NCI-H1417 (cell line): ENCODE results near the gene TNN.

Experiments
- DNase-seq, 3 experiments: peaks; one replicate each; lab custom pipeline; 2025; lab: John Stamatoyannopoulos, UW

TNN gene

GRCh38 chr1:175116210-175116798 lies 48.7 kb downstream of the TNN start:
- DNase-seq = no peak

GRCh38 chr1:175116903-175117302 lies 49.3 kb downstream of the TNN start:
- no peak for DNase-seq

- no peak for DNase-seq
Measured at GRCh38 chr1:175118375-175119367, 51.0 kb downstream of the TNN start.

DNA sequence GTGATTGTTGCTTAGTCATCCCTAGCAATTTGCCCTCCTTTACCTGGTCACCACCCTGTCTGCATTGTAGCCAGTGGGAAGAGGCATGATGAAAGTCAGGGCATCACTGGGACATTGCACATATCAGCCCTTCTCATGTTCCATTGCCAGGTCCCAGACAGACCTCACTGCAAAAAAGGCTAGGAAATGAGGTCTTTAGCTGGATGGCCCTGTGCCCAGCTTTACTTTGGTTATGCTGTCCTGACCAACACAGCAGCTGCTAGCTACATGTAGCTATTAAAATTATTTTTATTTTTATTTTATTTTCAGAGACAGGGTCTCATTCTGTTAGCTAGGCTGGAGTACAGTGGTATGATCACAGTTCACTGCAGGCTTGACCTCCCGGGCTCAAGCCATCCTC lies 52.9 kb downstream of the TNN start:
- no peak for DNase-seq

DNA sequence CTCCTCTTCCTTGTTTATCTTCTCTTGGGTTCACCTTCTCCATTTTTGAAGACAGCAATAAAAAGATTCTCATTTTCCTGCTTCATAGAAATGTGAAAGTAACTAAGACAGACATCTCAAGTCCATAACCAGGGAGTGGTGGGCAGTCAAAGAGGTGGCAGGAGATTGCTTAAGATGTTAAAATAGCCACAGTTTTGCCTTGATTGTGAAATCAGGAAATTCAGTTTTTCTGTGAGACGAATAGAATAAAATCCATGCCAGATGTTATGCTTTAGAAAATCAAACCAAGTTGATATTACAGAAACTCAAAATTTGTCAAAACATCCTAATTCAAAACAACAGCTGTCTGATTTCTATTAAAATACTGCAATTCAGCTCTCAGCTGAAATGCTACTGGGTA lies 57.2 kb downstream of the TNN start:
- no peak for DNase-seq

DNA sequence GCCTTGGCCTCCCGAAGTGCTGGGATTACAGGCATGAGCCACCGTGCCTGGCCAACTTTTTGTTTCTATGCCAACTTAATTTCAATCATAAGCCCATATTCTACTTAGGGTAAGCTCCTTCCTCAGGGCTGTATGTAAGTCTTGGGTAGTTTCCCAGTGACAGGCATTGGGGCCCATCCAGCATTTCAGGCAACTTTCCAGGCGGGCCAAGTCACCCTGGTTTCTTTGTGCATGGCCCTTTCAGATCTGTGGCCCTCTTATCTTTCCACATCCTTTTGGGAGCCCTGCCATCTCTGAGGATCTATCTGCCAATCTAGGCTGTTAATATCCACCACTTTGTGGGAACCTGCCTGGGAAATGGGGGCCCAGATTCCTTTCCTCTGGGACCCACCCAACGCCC lies 58.7 kb downstream of the TNN start:
- DNase-seq = no peak

DNA sequence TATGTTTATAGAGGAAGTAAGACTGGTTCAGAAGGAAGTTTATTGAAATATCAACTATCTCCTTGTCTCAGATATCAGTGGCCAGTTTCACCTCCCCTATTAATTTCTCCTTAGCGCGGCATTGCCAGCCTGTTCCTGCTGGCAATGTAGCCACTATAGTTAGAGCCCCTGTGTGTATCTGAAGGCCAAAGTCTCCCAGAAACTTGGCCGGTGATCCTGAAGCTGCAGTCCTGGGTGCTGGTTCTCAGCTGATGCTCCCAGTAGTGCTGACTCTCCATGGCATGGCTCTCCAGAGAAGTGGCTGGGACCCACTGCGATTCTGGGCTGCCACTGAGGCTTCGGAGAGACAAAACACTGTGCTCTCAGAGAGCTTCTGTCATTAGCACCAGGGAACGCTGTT lies 59.9 kb downstream of the TNN start:
- no peak for DNase-seq

DNA sequence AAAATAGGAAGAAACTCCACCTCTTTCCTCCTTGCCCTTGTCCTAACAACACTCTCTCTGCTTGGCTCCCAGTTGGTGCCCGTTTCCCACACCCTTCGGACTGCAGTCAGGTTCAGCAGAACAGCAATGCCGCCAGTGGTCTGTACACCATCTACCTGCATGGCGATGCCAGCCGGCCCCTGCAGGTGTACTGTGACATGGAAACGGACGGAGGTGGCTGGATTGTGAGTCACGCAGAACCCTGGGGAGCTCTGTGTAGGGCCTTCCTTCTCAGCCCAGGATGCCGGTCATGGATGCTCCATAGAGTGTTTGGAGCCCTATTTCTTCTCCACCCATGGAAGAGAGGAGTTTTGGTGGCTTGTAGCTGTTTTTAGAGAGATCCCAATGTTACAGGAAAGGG lies 60.9 kb downstream of the TNN start:
- DNase-seq = no peak

GRCh38 chr1:175129182-175129581 lies 61.5 kb downstream of the TNN start:
- no peak for DNase-seq

DNA sequence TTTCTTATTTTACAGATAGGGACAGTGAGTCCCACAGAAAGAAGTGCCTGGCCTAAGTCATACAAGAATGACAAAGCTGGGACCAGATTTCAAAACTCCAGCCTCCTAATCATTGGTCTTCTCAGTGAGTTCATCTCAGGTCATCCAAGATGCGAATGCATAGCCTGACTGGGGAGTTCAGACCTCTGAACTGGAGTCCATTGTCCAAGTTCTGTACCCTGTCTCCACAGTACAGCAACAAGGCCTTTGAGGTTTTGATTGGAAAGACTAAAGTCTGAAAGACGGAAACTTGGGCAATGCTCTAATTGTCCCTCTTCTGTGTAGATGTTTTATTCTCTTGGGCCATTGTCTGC lies 62.0 kb downstream of the TNN start:
- DNase-seq = no peak

GRCh38 chr1:175129997-175130648 lies 62.5 kb downstream of the TNN start:
- peak in 2 of 3 experiments; percentile 11 to 73 for DNase-seq

GRCh38 chr1:175130649-175131045 lies 63.0 kb downstream of the TNN start:
- no peak for DNase-seq

- DNase-seq = no peak
Measured at GRCh38 chr1:175131095-175131494, 63.5 kb downstream of the TNN start.

DNA sequence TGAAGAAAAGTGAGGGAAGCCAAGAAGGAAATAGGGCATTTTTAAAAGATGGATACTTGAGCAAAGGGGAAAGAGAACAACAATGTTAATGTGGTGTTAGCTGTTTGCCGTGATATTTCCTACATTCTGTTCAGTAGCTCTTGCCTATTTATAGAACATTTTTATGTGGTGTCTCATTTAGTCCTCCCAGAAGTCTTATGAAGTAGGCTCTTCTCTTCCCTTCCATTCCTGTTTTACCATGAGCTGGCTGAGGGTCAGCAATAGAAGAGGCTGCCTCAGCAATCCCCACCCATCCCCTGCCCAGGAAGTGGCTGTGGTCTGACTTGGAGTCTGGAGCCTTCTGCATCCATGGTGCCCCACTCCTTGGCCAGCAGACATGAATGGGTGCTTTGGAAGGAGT lies 64.8 kb downstream of the TNN start:
- DNase-seq = no peak

GRCh38 chr1:175133673-175134435 lies 66.2 kb downstream of the TNN start:
- DNase-seq = no peak

DNA sequence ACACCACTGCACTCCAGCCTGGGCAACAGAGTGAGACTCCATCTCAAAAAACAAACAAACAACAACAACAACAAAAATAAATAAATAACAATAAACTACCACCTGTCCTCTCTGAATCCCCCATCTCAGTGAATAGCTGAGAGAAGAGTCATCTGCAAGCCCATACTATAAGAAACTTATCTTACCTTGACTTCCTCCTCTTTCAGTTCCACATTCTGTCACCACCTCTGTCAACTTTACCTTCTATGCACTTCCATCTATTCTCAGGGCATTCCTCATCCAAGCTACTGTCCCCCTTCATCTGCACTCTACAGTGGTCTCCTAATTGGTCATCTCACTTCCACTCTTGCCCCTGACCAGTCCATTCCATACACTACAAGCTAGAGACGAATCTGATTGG lies 66.9 kb downstream of the TNN start:
- DNase-seq = no peak

GRCh38 chr1:175136246-175136645 lies 68.6 kb downstream of the TNN start:
- no peak for DNase-seq

GRCh38 chr1:175137369-175137768 lies 69.7 kb downstream of the TNN start:
- no peak for DNase-seq

GRCh38 chr1:175138579-175138978 lies 70.9 kb downstream of the TNN start:
- no peak for DNase-seq

GRCh38 chr1:175145899-175146528 lies 78.4 kb downstream of the TNN start:
- no peak for DNase-seq

DNA sequence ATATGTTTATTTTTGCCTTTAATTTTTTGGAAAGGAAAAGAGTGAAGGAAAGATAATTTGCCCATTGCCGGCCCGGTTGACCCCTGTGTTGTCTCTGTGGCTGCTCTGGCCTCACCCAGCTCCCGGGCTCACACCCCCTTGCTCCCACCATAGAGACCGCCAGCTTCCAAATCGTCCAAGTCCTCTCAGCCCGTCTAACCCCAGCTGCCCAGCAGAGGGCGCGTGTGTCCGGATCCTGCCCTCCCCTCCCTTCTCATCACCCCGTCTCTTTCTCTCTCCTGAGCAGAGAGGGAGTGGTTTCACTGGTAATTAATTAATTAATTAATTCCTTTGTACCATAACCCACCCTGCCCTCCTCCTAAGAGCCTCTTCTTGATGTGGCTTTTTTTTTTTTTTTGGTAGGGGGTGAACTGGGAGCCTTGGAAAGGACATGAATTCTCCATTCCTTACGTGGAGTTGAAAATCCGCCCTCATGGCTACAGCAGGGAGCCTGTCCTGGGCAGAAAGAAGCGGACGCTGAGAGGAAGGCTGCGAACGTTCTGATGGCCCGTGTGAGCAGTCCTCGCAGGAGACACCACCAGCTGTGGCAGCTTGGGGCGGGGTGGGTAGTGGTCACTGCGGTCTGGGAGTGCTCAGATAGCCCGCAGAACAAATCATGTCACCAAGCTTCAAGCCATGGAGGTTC lies 79.0 kb downstream of the TNN start:
- peak; percentile 61 to 77 (median 71) for DNase-seq
